H1 (cell line): Measurements from ENCODE around the gene FLOT1. TPM values are rescaled to one million over a fixed set of nuclear protein-coding genes. Genes with fewer than 3 reads are reported as not detected.

Experiments used
- CTCF ChIA-PET: fragments of 300-600 bp; sonication (Branson Sonifier 250); formaldehyde crosslinking; loops from one replicate; lab custom pipeline; 2021; ENCODE audit not compliant: partially characterized antibody; lab: Charles Lee
- POLR2A ChIA-PET: fragments of 300-600 bp; sonication (Branson Sonifier 250); formaldehyde crosslinking; loops from one replicate; lab custom pipeline; 2021; ENCODE audit warnings: inconsistent platforms; ENCODE audit not compliant: partially characterized antibody; lab: Charles Lee
- DNase-seq, 2 experiments: peaks; one replicate each; pipeline versions ENCODE4 v3.0.0 to v3.0.0-alpha.2; 2010 to 2022; ENCODE audit warnings: low spot score in 2 of 2, low read depth in 1 of 2, mixed read lengths in 1 of 2
- FAIRE-seq: peaks from 2 replicates; lab custom pipeline; 2011; peaks lifted over from hg19 to GRCh38; lab: Jason Lieb, UNC
- H2AFZ ChIP-seq: 2 replicates; pipeline ENCODE4 v1.8.1; 2012; ENCODE audit warnings: low read length, inconsistent platforms
- H2AK5ac ChIP-seq: 2 replicates; pipeline ENCODE4 v1.6.1; 2013; ENCODE audit warnings: low read depth, low read length
- H2BK120ac ChIP-seq: replicated peaks from 2 replicates; pipeline ENCODE3; 2013; ENCODE audit warnings: low read depth, low read length, inconsistent platforms
- H2BK12ac ChIP-seq: 2 replicates; pipeline ENCODE4 v1.6.1; 2013; ENCODE audit warnings: low read depth, low read length
- H2BK15ac ChIP-seq: 2 replicates; pipeline ENCODE4 v1.6.1; 2013; ENCODE audit warnings: low read length
- H2BK20ac ChIP-seq: 2 replicates; pipeline ENCODE4 v1.6.1; 2013; ENCODE audit warnings: low read length
- H2BK5ac ChIP-seq: 2 replicates; pipeline ENCODE4 v1.6.1; 2013; ENCODE audit warnings: low read depth, low read length
- H3K14ac ChIP-seq: 2 replicates; pipeline ENCODE4 v1.6.1; 2013; ENCODE audit warnings: inconsistent platforms; ENCODE audit not compliant: insufficient read length
- H3K18ac ChIP-seq: 2 replicates; pipeline ENCODE4 v1.6.1; 2013; ENCODE audit warnings: low read length; ENCODE audit errors: extremely low read depth
- H3K23ac ChIP-seq: 2 replicates; pipeline ENCODE4 v1.6.1; 2013; ENCODE audit warnings: inconsistent platforms; ENCODE audit not compliant: insufficient read length
- H3K23me2 ChIP-seq: 2 replicates; pipeline ENCODE4 v1.6.1; 2013; ENCODE audit warnings: low read depth, low read length
- H3K27ac ChIP-seq: 2 replicates; pipeline ENCODE4 v1.6.1; 2011; ENCODE audit warnings: low read depth, low read length, inconsistent platforms
- H3K27me3 ChIP-seq, 4 experiments: replicated peaks in 1 of 4; 1 replicate in 1 of 4; 2 replicates in 3 of 4; pipeline versions ENCODE4 v1.6.1 to v1.8.1; 2011 to 2013; ENCODE audit warnings: low read length in 3 of 4, mild to moderate bottlenecking in 3 of 4, inconsistent platforms in 2 of 4, mixed read lengths in 2 of 4, moderate library complexity in 1 of 4; ENCODE audit not compliant: control insufficient read depth in 3 of 4, insufficient read depth in 3 of 4; ENCODE audit errors: extremely low read depth in 1 of 4
- H3K36me3 ChIP-seq, 4 experiments: 2 replicates each; pipeline versions ENCODE4 v1.6.1 to v1.8.1; 2011 to 2013; ENCODE audit warnings: mild to moderate bottlenecking in 4 of 4, low read length in 3 of 4, moderate library complexity in 2 of 4, control low read depth in 1 of 4, inconsistent platforms in 1 of 4; ENCODE audit not compliant: insufficient read depth in 4 of 4, control insufficient read depth in 2 of 4
- H3K4ac ChIP-seq: replicated peaks from 2 replicates; pipeline ENCODE3; 2013; ENCODE audit warnings: low read length, low read depth, mixed read lengths, inconsistent platforms; ENCODE audit not compliant: insufficient read length
- H3K4me1 ChIP-seq, 4 experiments: replicated peaks in 1 of 4; 1 replicate in 1 of 4; 2 replicates in 3 of 4; pipeline versions ENCODE4 v1.6.1 to v1.8.1; 2011 to 2013; ENCODE audit warnings: low read length in 3 of 4, inconsistent platforms in 2 of 4, mixed read lengths in 1 of 4; ENCODE audit not compliant: insufficient read depth in 4 of 4, control insufficient read depth in 3 of 4
- H3K4me2 ChIP-seq, 2 experiments: 2 replicates each; pipeline versions ENCODE4 v1.6.1 to v1.8.1; 2011 to 2013; ENCODE audit warnings: low read depth in 2 of 2, low read length in 2 of 2, control low read depth in 1 of 2, inconsistent platforms in 1 of 2, mild to moderate bottlenecking in 1 of 2; ENCODE audit not compliant: insufficient read depth in 1 of 2
- H3K4me3 ChIP-seq, 4 experiments: fragments of 200-600, 300-600 bp in 1 of 4; sonication (generic), shearing (Covaris generic), sonication (Bioruptor Twin) in 1 of 4; 2 replicates each; pipeline versions ENCODE4 v1.5.1 to v1.8.1; 2011 to 2016; ENCODE audit warnings: low read length in 4 of 4, low read depth in 3 of 4, control low read depth in 2 of 4, inconsistent platforms in 2 of 4, mild to moderate bottlenecking in 2 of 4, mixed read lengths in 1 of 4, moderate library complexity in 1 of 4; ENCODE audit not compliant: insufficient read depth in 2 of 4; ENCODE audit errors: extremely low read depth in 1 of 4
- H3K56ac ChIP-seq: replicated peaks from 2 replicates; pipeline ENCODE3; 2013; ENCODE audit warnings: low read depth, mild to moderate bottlenecking, mixed read lengths, low read length, inconsistent platforms; ENCODE audit not compliant: insufficient read length
- H3K79me1 ChIP-seq: 2 replicates; pipeline ENCODE4 v1.6.1; 2013; ENCODE audit warnings: low read depth, low read length, control low read depth
- H3K79me2 ChIP-seq, 2 experiments: 2 replicates each; pipeline versions ENCODE4 v1.6.1 to v1.8.1; 2012 to 2013; ENCODE audit warnings: low read length in 2 of 2, mild to moderate bottlenecking in 2 of 2, inconsistent platforms in 1 of 2; ENCODE audit not compliant: insufficient read depth in 2 of 2, control insufficient read depth in 1 of 2
- H3K9ac ChIP-seq, 4 experiments: replicated peaks in 1 of 4; 1 replicate in 1 of 4; 2 replicates in 3 of 4; pipeline versions ENCODE4 v1.6.1 to v1.8.1; 2011 to 2013; ENCODE audit warnings: low read depth in 3 of 4, low read length in 3 of 4, control low read depth in 2 of 4, mild to moderate bottlenecking in 2 of 4, moderate library complexity in 2 of 4, inconsistent platforms in 1 of 4; ENCODE audit errors: extremely low read depth in 1 of 4
- H3K9me3 ChIP-seq, 2 experiments: 2 replicates each; pipeline versions ENCODE4 v1.6.1 to v1.8.1; 2012 to 2013; ENCODE audit warnings: mild to moderate bottlenecking in 2 of 2, moderate library complexity in 2 of 2, control low read depth in 1 of 2, inconsistent platforms in 1 of 2, low read depth in 1 of 2, low read length in 1 of 2, mixed read lengths in 1 of 2; ENCODE audit not compliant: insufficient read depth in 2 of 2
- H4K20me1 ChIP-seq, 2 experiments: replicated peaks in 1 of 2; 2 replicates each; pipeline versions ENCODE3 to v1.8.1; 2011 to 2013; ENCODE audit warnings: inconsistent platforms in 2 of 2, low read length in 2 of 2, mild to moderate bottlenecking in 1 of 2; ENCODE audit not compliant: insufficient read depth in 2 of 2, control insufficient read depth in 1 of 2
- H4K5ac ChIP-seq: 2 replicates; pipeline ENCODE4 v1.6.1; 2013; ENCODE audit warnings: low read length, low read depth, mixed read lengths, inconsistent platforms; ENCODE audit not compliant: insufficient read length
- H4K8ac ChIP-seq: 2 replicates; pipeline ENCODE4 v1.8.0; 2013; ENCODE audit warnings: mild to moderate bottlenecking, moderate library complexity, low read length, inconsistent platforms; ENCODE audit not compliant: insufficient read depth; ENCODE audit errors: extremely low read depth
- H4K91ac ChIP-seq: replicated peaks from 2 replicates; pipeline ENCODE3; 2013; ENCODE audit warnings: low read length, mixed read lengths, inconsistent platforms; ENCODE audit not compliant: insufficient read length
- CHD2 ChIP-seq: IDR thresholded peaks from 2 replicates; pipeline ENCODE4 v1.6.1; 2012; ENCODE audit warnings: low read length, improper control_type of control experiment
- KDM5A ChIP-seq: fragments of 200-600 bp; IDR thresholded peaks from 2 replicates; pipeline ENCODE4 v1.7.1; 2012; ENCODE audit warnings: mild to moderate bottlenecking, low read length, inconsistent platforms, mixed read lengths
- SP2 ChIP-seq: IDR thresholded peaks from 2 replicates; pipeline ENCODE4 v1.6.1; 2012; ENCODE audit warnings: mild to moderate bottlenecking, low read length, inconsistent platforms
- TAF1 ChIP-seq: IDR thresholded peaks from 2 replicates; pipeline ENCODE4 v1.6.1; 2011; ENCODE audit warnings: mild to moderate bottlenecking, low read depth, low read length
- polyA plus RNA-seq, 7 experiments: library from polyadenylated mRNA; depleted of rRNA in 3 of 7; stranded (reverse) in 5 of 7; unstranded in 2 of 7; fragments of >200 nt in 5 of 7; fragments of 200-250 nt in 2 of 7; gene quantifications; 1 replicate in 5 of 7; 2 replicates in 1 of 7; 4 replicates in 1 of 7; pipeline versions ENCODE4 v1.2.1 to v1.2.3, GENCODE V29; 2011 to 2013; ENCODE audit warnings: missing spikeins in 2 of 7, mixed read lengths in 2 of 7
- total RNA-seq: library from RNA; stranded (reverse); fragmentation: NEBNext Ultra II Directional; extraction: Animal tissue kit (Norgen Biotek cat#: 25700); gene quantifications from 2 replicates; pipeline ENCODE4 v1.2.1, GENCODE V29; 2021
- TF ChIP-seq, protein P1 (sequence below): IDR thresholded peaks from 2 replicates; pipeline ENCODE4 v1.6.1; 2012; ENCODE audit warnings: inconsistent platforms

FLOT1 gene
- total and polyA plus RNA-seq, 2 of the 8 experiments (the other 6 are each of a cell fraction or from before 2014, with no cell fraction given), result 87.5 to 88.1 TPM

DNA sequence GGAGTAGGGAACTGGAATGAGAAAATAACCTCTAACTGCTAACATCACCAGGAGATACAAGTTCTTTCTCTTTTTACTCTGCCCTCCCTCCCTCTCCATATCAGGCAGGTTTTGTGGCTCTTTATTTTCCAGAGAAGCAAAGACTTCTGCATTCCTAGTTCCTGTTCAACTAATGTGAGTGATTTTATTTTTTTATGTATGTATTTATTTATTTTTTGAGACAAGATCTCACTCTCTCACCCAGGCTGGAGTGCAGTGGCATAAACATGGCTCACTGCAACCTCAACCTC, 7.8 kb upstream of the FLOT1 start:
- peaks cover 0 to under 1% (median 0%) of the 10 kb centered on the region in 4 experiments; a peak in 2 of 7 replicates for H3K4me1 ChIP-seq
- H3K36me3 ChIP-seq, result no peaks in the 10 kb centered on the region
- H2BK15ac ChIP-seq, result no peak overlapping the region
- no peak for FAIRE-seq
- H4K8ac ChIP-seq, result no peak overlapping the region
- H4K91ac ChIP-seq, result no peak overlapping the region
- no peak overlapping the region for H2BK20ac ChIP-seq
- no peak overlapping the region for H2BK12ac ChIP-seq
- H2AFZ ChIP-seq, result no peak overlapping the region
- H3K4me3 ChIP-seq, result no peak overlapping the region
- no peak overlapping the region for H3K4ac ChIP-seq
- H3K79me1 ChIP-seq, result no peaks in the 10 kb centered on the region
- H2BK120ac ChIP-seq, result no peak overlapping the region
- ChIA-PET POLR2A (no interaction called here), CTCF (interaction anchor here (0.7 to 2.3 kb wide), 2 partner anchors 19 to 165 kb away, joined by 3 to 7 read pairs; no protein-coding TSS in a partner anchor)
- no peaks in the 10 kb centered on the region for H3K79me2 ChIP-seq
- no peak overlapping the region for H3K56ac ChIP-seq
- no peak overlapping the region for H4K5ac ChIP-seq
- H2AK5ac ChIP-seq, result no peak overlapping the region
- no peak overlapping the region for H3K4me2 ChIP-seq
- no peak for DNase-seq
- no peak overlapping the region for H2BK5ac ChIP-seq
- H3K23ac ChIP-seq, result no peak overlapping the region
- no peak overlapping the region for H3K14ac ChIP-seq
- no peak overlapping the region for H3K18ac ChIP-seq
- H3K23me2 ChIP-seq, result no peaks in the 10 kb centered on the region
- H3K27me3 ChIP-seq, result no peaks in the 10 kb centered on the region; a peak in 1 of 7 replicates
- no peaks in the 10 kb centered on the region for H3K9me3 ChIP-seq
- H3K9ac ChIP-seq, result no peak overlapping the region
- no peak overlapping the region for H3K27ac ChIP-seq
- H4K20me1 ChIP-seq, result no peaks in the 10 kb centered on the region
- TF ChIP-seq, protein P1, sequence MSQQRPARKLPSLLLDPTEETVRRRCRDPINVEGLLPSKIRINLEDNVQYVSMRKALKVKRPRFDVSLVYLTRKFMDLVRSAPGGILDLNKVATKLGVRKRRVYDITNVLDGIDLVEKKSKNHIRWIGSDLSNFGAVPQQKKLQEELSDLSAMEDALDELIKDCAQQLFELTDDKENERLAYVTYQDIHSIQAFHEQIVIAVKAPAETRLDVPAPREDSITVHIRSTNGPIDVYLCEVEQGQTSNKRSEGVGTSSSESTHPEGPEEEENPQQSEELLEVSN, result no peak
- no peak for TF ChIP-seq KDM5A
- TF ChIP-seq SP2, result no peak
- TF ChIP-seq TAF1, result no peak
- no peak for TF ChIP-seq CHD2
